ENCODE measurements around the gene IP6K1.

GRCh38 chr3:49680493-49681231 is 105.7 kb downstream of the IP6K1 start:
- TF ChIP-seq CTCF (optimal IDR thresholded peaks at IDR 0.05 in 1 of 3, IDR thresholded peaks at IDR 0.05 in 1 of 3, conservative IDR thresholded peaks at IDR 0.05 in 1 of 3; ENCODE audit: extremely low read depth in 1 of 3, insufficient read depth in 2 of 3, low read length in 3 of 3): no peak
- TF ChIP-seq EZH2 (IDR thresholded peaks at IDR 0.05; ENCODE audit: low read length): no peak
